ENCODE measurements around the gene MARF1.

MARF1 gene

GRCh38 chr16:15642557-15643047, 352 bp downstream of the MARF1 start:
- WGBS: 0% methylated on average over 23 of the region's 23 CpGs
- Histone ChIP-seq H3K9ac (ENCODE audit: low read depth, low read length) (peak overlapping the region; percentile 82), H3K4me1 (ENCODE audit: insufficient read depth, low read length) (peaks cover 12% of the 10 kb centered on the region; the same call in 1 of the 2 replicates)

GRCh38 chr16:15641753-15642556, 999 bp downstream of the MARF1 start:
- Histone ChIP-seq H3K9ac (ENCODE audit: low read depth, low read length) (peak overlapping the region; percentile 82), H3K27ac (ENCODE audit: low read depth, low read length) (peak overlapping the region; percentile 85), H3K27me3 (ENCODE audit: insufficient read depth, low read length) (no peaks in the 10 kb centered on the region), H3K9me3 (ENCODE audit: insufficient read depth, low read depth, low read length) (no peaks in the 10 kb centered on the region), H3K36me3 (ENCODE audit: insufficient read depth, low read length) (peaks cover 21% of the 10 kb centered on the region), H3K4me3 (ENCODE audit: low read length) (peak overlapping the region; percentile 96), H3K4me1 (ENCODE audit: insufficient read depth, low read length) (peaks cover 12% of the 10 kb centered on the region; the same call in 1 of the 2 replicates)
- WGBS: 36% methylated on average over 14 of the region's 15 CpGs

More at GRCh38 chr16:15642557-15643047, 352 bp downstream of the MARF1 start:
- Histone ChIP-seq H3K4me3 (ENCODE audit: low read length) (peak overlapping the region; percentile 96), H3K27ac (ENCODE audit: low read depth, low read length) (peak overlapping the region; percentile 85), H3K9me3 (ENCODE audit: insufficient read depth, low read depth, low read length) (no peaks in the 10 kb centered on the region), H3K36me3 (ENCODE audit: insufficient read depth, low read length) (peaks cover 14% of the 10 kb centered on the region), H3K27me3 (ENCODE audit: insufficient read depth, low read length) (no peaks in the 10 kb centered on the region)

GRCh38 chr16:15640966-15641365, 2.0 kb downstream of the MARF1 start:
- WGBS: 93% methylated on average over 4 of the region's 4 CpGs
- Histone ChIP-seq H3K36me3 (ENCODE audit: insufficient read depth, low read length) (peaks cover 30% of the 10 kb centered on the region), H3K9me3 (ENCODE audit: insufficient read depth, low read depth, low read length) (no peaks in the 10 kb centered on the region), H3K27me3 (ENCODE audit: insufficient read depth, low read length) (no peaks in the 10 kb centered on the region), H3K4me1 (ENCODE audit: insufficient read depth, low read length) (peaks cover 12% of the 10 kb centered on the region; the same call in 1 of the 2 replicates), H3K9ac (ENCODE audit: low read depth, low read length) (no peak overlapping the region), H3K4me3 (ENCODE audit: low read length) (no peak overlapping the region), H3K27ac (ENCODE audit: low read depth, low read length) (no peak overlapping the region)

GRCh38 chr16:15639061-15639568, 3.8 kb downstream of the MARF1 start:
- Histone ChIP-seq H3K4me1 (ENCODE audit: insufficient read depth, low read length) (peaks cover 11% of the 10 kb centered on the region; the same call in 1 of the 2 replicates), H3K27me3 (ENCODE audit: insufficient read depth, low read length) (no peaks in the 10 kb centered on the region), H3K9me3 (ENCODE audit: insufficient read depth, low read depth, low read length) (no peaks in the 10 kb centered on the region), H3K36me3 (ENCODE audit: insufficient read depth, low read length) (peaks cover 49% of the 10 kb centered on the region), H3K27ac (ENCODE audit: low read depth, low read length) (no peak overlapping the region), H3K9ac (ENCODE audit: low read depth, low read length) (no peak overlapping the region), H3K4me3 (ENCODE audit: low read length) (no peak overlapping the region)
- 96% methylated on average over 11 of the region's 11 CpGs for WGBS

- no peak overlapping the region for H3K4me3 ChIP-seq (ENCODE audit: low read length)
- no peak overlapping the region for H3K27ac ChIP-seq (ENCODE audit: low read depth, low read length)
- H3K36me3 ChIP-seq (ENCODE audit: insufficient read depth, low read length): peaks cover 76% of the 10 kb centered on the region
- H3K9ac ChIP-seq (ENCODE audit: low read depth, low read length): no peak overlapping the region
- no peaks in the 10 kb centered on the region for H3K4me1 ChIP-seq (ENCODE audit: insufficient read depth, low read length)
- H3K9me3 ChIP-seq (ENCODE audit: insufficient read depth, low read depth, low read length): no peaks in the 10 kb centered on the region
- no peaks in the 10 kb centered on the region for H3K27me3 ChIP-seq (ENCODE audit: insufficient read depth, low read length)
Observed at GRCh38 chr16:15636392-15636873, 6.5 kb downstream of the MARF1 start.

- H3K4me1 ChIP-seq (ENCODE audit: insufficient read depth, low read length): no peaks in the 10 kb centered on the region
- no peaks in the 10 kb centered on the region for H3K9me3 ChIP-seq (ENCODE audit: insufficient read depth, low read depth, low read length)
- no peak overlapping the region for H3K9ac ChIP-seq (ENCODE audit: low read depth, low read length)
- H3K27me3 ChIP-seq (ENCODE audit: insufficient read depth, low read length): no peaks in the 10 kb centered on the region
- 96% methylated on average over 9 of the region's 9 CpGs for WGBS
- peaks cover 81% of the 10 kb centered on the region for H3K36me3 ChIP-seq (ENCODE audit: insufficient read depth, low read length)
- H3K27ac ChIP-seq (ENCODE audit: low read depth, low read length): no peak overlapping the region
- H3K4me3 ChIP-seq (ENCODE audit: low read length): no peak overlapping the region
Observed at GRCh38 chr16:15635926-15636325, 7.0 kb downstream of the MARF1 start.

- Histone ChIP-seq H3K36me3 (ENCODE audit: insufficient read depth, low read length) (peaks cover 83% of the 10 kb centered on the region), H3K9ac (ENCODE audit: low read depth, low read length) (no peak overlapping the region), H3K4me1 (ENCODE audit: insufficient read depth, low read length) (no peaks in the 10 kb centered on the region), H3K27ac (ENCODE audit: low read depth, low read length) (no peak overlapping the region), H3K9me3 (ENCODE audit: insufficient read depth, low read depth, low read length) (no peaks in the 10 kb centered on the region), H3K4me3 (ENCODE audit: low read length) (no peak overlapping the region), H3K27me3 (ENCODE audit: insufficient read depth, low read length) (no peaks in the 10 kb centered on the region)
- 90% methylated on average over 2 of the region's 2 CpGs for WGBS
Observed at GRCh38 chr16:15631730-15632409, 11.1 kb downstream of the MARF1 start.

GRCh38 chr16:15621889-15622288, 21.1 kb downstream of the MARF1 start:
- H3K4me3 ChIP-seq (ENCODE audit: low read length): no peak overlapping the region
- WGBS: 97% methylated on average over 8 of the region's 8 CpGs
- no peaks in the 10 kb centered on the region for H3K4me1 ChIP-seq (ENCODE audit: insufficient read depth, low read length)
- no peaks in the 10 kb centered on the region for H3K27me3 ChIP-seq (ENCODE audit: insufficient read depth, low read length)
- H3K36me3 ChIP-seq (ENCODE audit: insufficient read depth, low read length): peaks cover 91% of the 10 kb centered on the region
- H3K27ac ChIP-seq (ENCODE audit: low read depth, low read length): no peak overlapping the region
- H3K9ac ChIP-seq (ENCODE audit: low read depth, low read length): no peak overlapping the region
- H3K9me3 ChIP-seq (ENCODE audit: insufficient read depth, low read depth, low read length): no peaks in the 10 kb centered on the region

- H3K9me3 ChIP-seq (ENCODE audit: insufficient read depth, low read depth, low read length): no peaks in the 10 kb centered on the region
- H3K36me3 ChIP-seq (ENCODE audit: insufficient read depth, low read length): peaks cover 95% of the 10 kb centered on the region
- no peak overlapping the region for H3K27ac ChIP-seq (ENCODE audit: low read depth, low read length)
- H3K9ac ChIP-seq (ENCODE audit: low read depth, low read length): no peak overlapping the region
- H3K4me3 ChIP-seq (ENCODE audit: low read length): no peak overlapping the region
- WGBS: 94% methylated on average over 4 of the region's 4 CpGs
- no peaks in the 10 kb centered on the region for H3K27me3 ChIP-seq (ENCODE audit: insufficient read depth, low read length)
- no peaks in the 10 kb centered on the region for H3K4me1 ChIP-seq (ENCODE audit: insufficient read depth, low read length)
Observed at GRCh38 chr16:15621456-15621855, 21.5 kb downstream of the MARF1 start.

- peaks cover 97% of the 10 kb centered on the region for H3K36me3 ChIP-seq (ENCODE audit: insufficient read depth, low read length)
- H3K4me1 ChIP-seq (ENCODE audit: insufficient read depth, low read length): no peaks in the 10 kb centered on the region
- no peak overlapping the region for H3K27ac ChIP-seq (ENCODE audit: low read depth, low read length)
- no peaks in the 10 kb centered on the region for H3K9me3 ChIP-seq (ENCODE audit: insufficient read depth, low read depth, low read length)
- WGBS: 92% methylated on average over 3 of the region's 6 CpGs
- no peaks in the 10 kb centered on the region for H3K27me3 ChIP-seq (ENCODE audit: insufficient read depth, low read length)
- no peak overlapping the region for H3K4me3 ChIP-seq (ENCODE audit: low read length)
- no peak overlapping the region for H3K9ac ChIP-seq (ENCODE audit: low read depth, low read length)
Observed at GRCh38 chr16:15620611-15621195, 22.3 kb downstream of the MARF1 start.

GRCh38 chr16:15618392-15618791, 24.6 kb downstream of the MARF1 start:
- WGBS: 92% methylated on average over 4 of the region's 4 CpGs
- Histone ChIP-seq H3K9me3 (ENCODE audit: insufficient read depth, low read depth, low read length) (no peaks in the 10 kb centered on the region), H3K9ac (ENCODE audit: low read depth, low read length) (no peak overlapping the region), H3K4me1 (ENCODE audit: insufficient read depth, low read length) (no peaks in the 10 kb centered on the region), H3K27me3 (ENCODE audit: insufficient read depth, low read length) (no peaks in the 10 kb centered on the region), H3K4me3 (ENCODE audit: low read length) (no peak overlapping the region), H3K36me3 (ENCODE audit: insufficient read depth, low read length) (peaks cover 92% of the 10 kb centered on the region), H3K27ac (ENCODE audit: low read depth, low read length) (no peak overlapping the region)
